Activated T-helper 1 cell treated with anti-CD3 and anti-CD28 coated beads, Interleukin-2, amount 50 U/mL, for 16 hours (primary cell): ENCODE data around the gene MXD4.
"Not testable (repeated sequence)": the region's sequence is repeated elsewhere in the genome, so short reads cannot be mapped to it uniquely, and the experiment has no call there.

ENCODE experiments used
- DNase-seq, 2 donors: peaks; one replicate each; pipeline ENCODE4 v3.0.0-alpha.2; 2020; ENCODE audit warnings: low read depth in 1 of 2, low spot score in 1 of 2

Gene MXD4

DNA sequence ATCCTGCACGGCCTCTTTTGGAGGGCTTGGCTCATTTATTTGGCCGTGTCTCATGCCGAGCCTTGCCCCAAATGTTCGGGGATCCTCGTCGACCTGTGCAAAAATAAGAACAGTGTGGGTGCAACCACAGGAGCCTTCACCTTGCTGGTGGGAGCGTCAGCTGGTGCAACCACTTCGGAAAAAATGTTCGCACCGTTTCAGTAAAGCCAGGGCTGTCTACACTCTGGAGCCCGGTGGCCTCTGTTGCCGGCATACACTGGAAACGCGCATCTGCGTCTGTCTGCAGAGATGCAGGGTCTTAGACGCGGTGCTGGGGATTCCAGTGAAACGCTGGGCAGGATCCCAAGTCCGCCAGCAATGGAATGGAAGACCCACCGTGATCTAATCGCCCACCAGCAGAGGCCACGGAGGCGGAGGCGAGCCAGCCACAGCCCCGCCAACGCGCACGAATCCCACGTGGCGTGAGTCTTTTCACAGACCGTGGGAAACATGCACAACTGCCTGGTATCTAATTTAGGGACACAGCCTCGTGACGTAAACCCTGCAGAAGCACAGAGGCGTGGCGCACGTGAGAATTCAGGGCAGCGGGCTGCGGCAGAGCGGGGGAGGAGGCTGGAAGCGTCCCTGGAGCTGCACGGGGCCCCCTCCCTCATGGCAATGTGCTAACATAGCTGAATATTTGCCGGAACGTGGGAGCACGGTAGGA lies 13.8 kb upstream of the MXD4 start:
- DNase-seq = no peak

GRCh38 chr4:2275044-2275397 lies 13.1 kb upstream of the MXD4 start:
- DNase-seq = not testable (repeated sequence)

DNA sequence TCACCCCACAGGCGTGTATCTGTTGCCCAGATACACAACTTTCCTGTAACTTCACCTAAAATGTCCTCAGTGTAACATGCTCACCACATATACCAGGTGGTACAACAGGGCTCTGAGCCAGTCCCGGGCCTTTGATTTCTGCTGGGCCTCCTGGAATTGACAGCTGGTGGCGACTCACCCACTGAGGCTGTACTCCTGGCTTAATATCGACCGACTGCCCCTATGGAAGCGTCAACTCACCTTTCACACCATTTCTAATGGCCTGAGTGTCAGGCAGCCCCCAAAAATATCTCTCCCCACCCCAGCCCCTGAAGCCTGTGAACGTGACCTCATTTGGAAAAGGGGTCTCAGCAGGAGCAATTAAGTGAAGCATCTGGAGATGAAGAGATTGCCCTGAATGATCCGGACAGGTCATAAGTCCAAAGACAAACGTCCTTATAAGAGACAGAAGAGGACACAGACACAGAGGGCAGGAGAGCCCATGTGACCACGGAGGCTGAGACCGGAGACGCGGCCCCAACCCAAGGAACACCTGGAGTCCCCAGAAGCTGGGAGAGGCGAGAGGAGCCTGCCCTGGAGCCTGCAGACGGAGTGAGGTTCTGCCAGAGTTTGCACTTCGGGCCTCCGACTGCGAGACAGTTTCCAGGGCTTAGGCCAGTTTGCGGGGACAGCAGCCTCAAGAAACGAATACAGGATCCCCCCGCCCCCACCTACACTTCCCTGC lies 12.6 kb upstream of the MXD4 start:
- no peak for DNase-seq

DNA sequence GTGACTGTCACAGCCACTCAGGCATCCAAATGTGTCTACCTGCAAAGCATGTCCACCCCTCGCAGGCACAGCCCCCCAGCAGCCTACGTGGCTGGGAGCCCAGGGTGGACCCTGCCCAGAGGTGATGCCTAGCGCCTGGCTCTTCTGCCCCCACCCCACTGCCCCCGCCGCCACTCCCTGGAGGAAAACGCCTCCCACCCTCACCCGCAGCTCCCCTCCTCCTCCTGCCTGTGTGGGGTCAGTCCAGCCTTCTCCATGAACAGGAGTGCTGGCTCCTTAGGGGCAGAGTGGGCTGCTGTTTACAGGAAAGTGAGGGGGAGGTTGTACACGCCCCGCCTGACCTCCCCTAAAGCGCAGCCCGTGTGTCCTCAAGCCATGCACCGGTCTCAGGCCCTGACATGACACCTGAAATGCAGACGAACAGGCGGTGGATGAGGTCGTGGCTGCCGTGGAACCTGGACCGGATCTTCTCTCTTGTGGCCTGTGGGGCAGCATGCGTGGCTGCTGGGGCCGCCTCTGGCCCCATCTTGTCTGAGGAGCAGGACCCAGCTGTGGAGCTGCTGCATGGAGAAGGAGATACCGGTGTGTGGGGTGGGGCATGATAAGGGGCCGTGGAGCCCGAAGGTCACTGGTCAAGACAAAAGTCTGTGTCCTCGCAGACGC lies 11.9 kb upstream of the MXD4 start:
- no peak for DNase-seq

DNA sequence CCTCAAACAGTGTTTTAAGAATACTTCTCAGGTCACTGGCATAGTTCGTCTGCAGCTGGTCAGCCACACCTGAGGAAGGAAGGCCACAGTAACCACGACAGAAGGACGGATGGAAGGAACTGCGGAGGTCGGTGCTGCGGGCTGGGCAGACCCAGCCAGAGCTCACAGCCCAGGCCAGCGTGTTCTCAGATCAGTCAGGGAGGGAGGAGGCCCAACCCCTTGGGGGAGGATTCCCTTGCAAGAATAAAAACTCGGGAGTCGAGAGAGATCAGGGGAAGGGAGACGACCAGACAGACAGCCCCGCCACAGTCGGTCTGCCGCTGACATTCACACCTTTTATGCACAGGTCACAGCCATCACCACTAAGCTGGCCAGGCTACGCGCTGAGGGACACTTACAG lies 11.3 kb upstream of the MXD4 start:
- no peak for DNase-seq

GRCh38 chr4:2272828-2273120 lies 10.9 kb upstream of the MXD4 start:
- DNase-seq = no peak

- no peak for DNase-seq
These were observed 10.3 kb upstream of the MXD4 start for GRCh38 chr4:2272026-2272827.

GRCh38 chr4:2271279-2272025 lies 9.5 kb upstream of the MXD4 start:
- DNase-seq = no peak

GRCh38 chr4:2270341-2271165 lies 8.6 kb upstream of the MXD4 start:
- no peak for DNase-seq

DNA sequence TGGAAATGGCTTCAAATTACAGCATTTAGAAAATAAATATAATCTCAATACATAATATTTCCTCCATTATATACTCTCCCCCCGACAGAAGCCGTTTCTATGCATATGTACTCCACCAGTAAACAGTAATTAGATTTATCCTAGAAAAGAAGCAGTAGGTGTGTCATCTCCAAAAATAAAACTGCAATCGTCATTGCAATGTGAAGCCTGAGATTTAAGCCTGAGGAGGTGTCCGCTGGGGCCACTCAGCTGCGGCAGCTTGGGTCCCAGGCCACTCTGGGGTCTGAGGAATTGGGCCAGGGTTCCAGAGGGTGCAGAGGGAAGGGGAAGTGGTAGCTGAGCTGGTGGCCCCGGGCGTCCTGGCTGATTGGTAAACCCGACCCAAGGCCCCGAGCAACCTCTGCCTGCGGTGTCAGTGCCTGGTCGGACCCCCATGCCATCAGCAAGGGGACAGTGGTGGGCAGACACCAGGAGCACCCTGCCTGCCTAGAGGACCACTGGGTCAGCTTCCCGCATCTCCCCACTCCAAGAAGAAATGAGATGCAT lies 7.8 kb upstream of the MXD4 start:
- no peak for DNase-seq

GRCh38 chr4:2269206-2269531 lies 7.3 kb upstream of the MXD4 start:
- DNase-seq = no peak

GRCh38 chr4:2268357-2269205 lies 6.7 kb upstream of the MXD4 start:
- DNase-seq = no peak

- DNase-seq = no peak
These were observed 5.9 kb upstream of the MXD4 start for GRCh38 chr4:2267841-2268240.

DNA sequence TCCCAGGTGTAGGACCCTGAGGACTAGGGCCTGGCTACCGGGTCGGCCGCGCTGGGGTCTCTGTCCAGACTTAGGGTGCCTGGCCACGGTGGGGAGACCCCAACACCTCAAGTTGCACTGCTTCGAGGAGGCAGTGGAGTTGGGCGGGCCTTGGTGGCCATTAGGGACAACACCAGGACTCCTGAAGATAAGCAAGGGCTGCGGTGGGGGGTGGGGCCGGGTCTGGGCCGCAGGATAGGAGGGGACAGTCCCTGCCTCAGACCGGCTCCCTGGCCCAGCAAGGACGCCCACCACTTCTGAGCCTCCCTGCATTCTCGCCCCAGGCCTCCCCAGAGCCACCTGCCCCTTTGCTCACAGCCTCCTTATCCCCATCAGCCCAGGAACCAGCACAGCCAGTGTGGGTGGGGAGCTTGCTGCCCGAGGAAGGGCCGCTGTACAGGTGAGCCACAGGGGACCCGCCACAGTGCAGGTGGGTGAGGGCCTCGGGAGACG lies 5.5 kb upstream of the MXD4 start:
- no peak for DNase-seq

- no peak for DNase-seq
These were observed 4.9 kb upstream of the MXD4 start for GRCh38 chr4:2266821-2267220.

- DNase-seq = no peak
These were observed 4.3 kb upstream of the MXD4 start for GRCh38 chr4:2266181-2266580.

- DNase-seq = no peak
These were observed 3.5 kb upstream of the MXD4 start for GRCh38 chr4:2265113-2266110.
